PC-3 (cell line): Measurements from ENCODE around the gene SIPA1L2. TPM values are rescaled to one million over a fixed set of nuclear protein-coding genes. Genes with fewer than 3 reads are reported as not detected.

Experiments used
- ATAC-seq: fragments of 200-7000 bp; cut with Tn5 transposase; 2 replicates; pipeline ENCODE4 v1.9.1; 2020; ENCODE audit warnings: mild to moderate bottlenecking, moderate library complexity
- BruUV-seq: library from RNA; stranded (reverse); fragments of 400-500 nt; replicated peaks from 2 replicates; lab custom pipeline; 2021; lab: Mats Ljungman, UMichigan
- CTCF ChIA-PET: fragments of 300-600 bp; sonication (Branson Sonifier 250); formaldehyde crosslinking; loops from one replicate; lab custom pipeline; 2022; ENCODE audit warnings: antibody characterized with exemption; lab: Charles Lee
- POLR2A ChIA-PET: fragments of 300-600 bp; sonication (Branson Sonifier 250); formaldehyde crosslinking; loops from one replicate; lab custom pipeline; 2022; ENCODE audit warnings: antibody characterized with exemption; ENCODE audit not compliant: unreplicated experiment; lab: Charles Lee
- DNase-seq: peaks from one replicate; pipeline ENCODE4 v3.0.0-alpha.2; 2015
- H2AFZ ChIP-seq: fragments of 300-600 bp; sonication (generic); 2 replicates; pipeline ENCODE4 v1.6.0; 2016; ENCODE audit warnings: antibody characterized with exemption, low read length
- H3F3A ChIP-seq: fragments of 300-600 bp; sonication (generic); one replicate; pipeline ENCODE4 v1.6.0; 2017; ENCODE audit warnings: antibody characterized with exemption, low read length, control low read depth, mild to moderate bottlenecking; ENCODE audit not compliant: unreplicated experiment
- H3K27ac ChIP-seq: fragments of 300-600 bp; sonication (generic); 2 replicates; pipeline ENCODE4 v1.5.1; 2016; ENCODE audit warnings: mild to moderate bottlenecking, low read length
- H3K27me3 ChIP-seq: fragments of 300-600 bp; sonication (generic); 2 replicates; pipeline ENCODE4 v1.6.1; 2016; ENCODE audit warnings: low read length, mixed read lengths
- H3K36me3 ChIP-seq: fragments of 300-600 bp; sonication (generic); 2 replicates; pipeline ENCODE4 v1.6.1; 2016; ENCODE audit warnings: low read depth, mixed run types, low read length, mixed read lengths
- H3K4me1 ChIP-seq: fragments of 300-600 bp; sonication (generic); 2 replicates; pipeline ENCODE4 v1.5.1; 2016; ENCODE audit warnings: low read length; ENCODE audit not compliant: insufficient read depth
- H3K4me2 ChIP-seq: fragments of 300-600 bp; sonication (generic); 2 replicates; pipeline ENCODE4 v1.6.0; 2016; ENCODE audit warnings: low read length
- H3K4me3 ChIP-seq: fragments of 300-600 bp; sonication (generic); 2 replicates; pipeline ENCODE4 v1.5.1; 2016; ENCODE audit warnings: mild to moderate bottlenecking, low read length, mixed read lengths
- H3K79me2 ChIP-seq: fragments of 300-600 bp; sonication (generic); 2 replicates; pipeline ENCODE4 v1.6.1; 2017; ENCODE audit warnings: low read length, mixed read lengths
- H3K9ac ChIP-seq: fragments of 300-600 bp; sonication (generic); 2 replicates; pipeline ENCODE4 v1.6.0; 2016; ENCODE audit warnings: mild to moderate bottlenecking, low read length
- H3K9me2 ChIP-seq: fragments of 300-600 bp; sonication (generic); replicated peaks from 2 replicates; pipeline ENCODE4 v1.6.1; 2016; ENCODE audit warnings: mixed run types, low read length, mixed read lengths
- H3K9me3 ChIP-seq: fragments of 300-600 bp; sonication (generic); 2 replicates; pipeline ENCODE4 v1.6.1; 2016; ENCODE audit warnings: low read length, mixed read lengths
- H4K20me1 ChIP-seq: fragments of 300-600 bp; sonication (generic); 2 replicates; pipeline ENCODE4 v1.6.1; 2016; ENCODE audit warnings: low read length, mixed read lengths
- EZH2 ChIP-seq: fragments of 300-600 bp; sonication (generic); IDR thresholded peaks from one replicate; pipeline ENCODE4 v1.6.1; 2017; ENCODE audit warnings: antibody characterized with exemption, mild to moderate bottlenecking, low read length; ENCODE audit not compliant: unreplicated experiment
- EZH2phosphoT487 ChIP-seq: fragments of 300-600 bp; sonication (generic); IDR thresholded peaks from 2 replicates; pipeline ENCODE4 v1.6.1; 2018; ENCODE audit warnings: mild to moderate bottlenecking, antibody characterized with exemption, low read length, borderline replicate concordance
- intact Hi-C: fragments of 100-400 bp; cut with micrococcal nuclease; formaldehyde crosslinking; loops from 2 replicates; pipeline ENCODE4 v1.9.0; 2023
- total RNA-seq: library from RNA; depleted of rRNA; stranded (reverse); fragments of >200 nt; gene quantifications from 2 replicates; pipeline ENCODE4 v1.2.3, GENCODE V29; 2014
- TF ChIP-seq, protein P1 (sequence below): fragments of 300-600 bp; sonication (generic); conservative IDR thresholded peaks from 2 replicates; pipeline ENCODE4 v1.5.1; 2017; ENCODE audit warnings: antibody characterized with exemption, low read depth, mild to moderate bottlenecking, low read length

The SIPA1L2 gene
- total RNA-seq, 1 experiment from 2014 or later = 9.8 TPM

DNA sequence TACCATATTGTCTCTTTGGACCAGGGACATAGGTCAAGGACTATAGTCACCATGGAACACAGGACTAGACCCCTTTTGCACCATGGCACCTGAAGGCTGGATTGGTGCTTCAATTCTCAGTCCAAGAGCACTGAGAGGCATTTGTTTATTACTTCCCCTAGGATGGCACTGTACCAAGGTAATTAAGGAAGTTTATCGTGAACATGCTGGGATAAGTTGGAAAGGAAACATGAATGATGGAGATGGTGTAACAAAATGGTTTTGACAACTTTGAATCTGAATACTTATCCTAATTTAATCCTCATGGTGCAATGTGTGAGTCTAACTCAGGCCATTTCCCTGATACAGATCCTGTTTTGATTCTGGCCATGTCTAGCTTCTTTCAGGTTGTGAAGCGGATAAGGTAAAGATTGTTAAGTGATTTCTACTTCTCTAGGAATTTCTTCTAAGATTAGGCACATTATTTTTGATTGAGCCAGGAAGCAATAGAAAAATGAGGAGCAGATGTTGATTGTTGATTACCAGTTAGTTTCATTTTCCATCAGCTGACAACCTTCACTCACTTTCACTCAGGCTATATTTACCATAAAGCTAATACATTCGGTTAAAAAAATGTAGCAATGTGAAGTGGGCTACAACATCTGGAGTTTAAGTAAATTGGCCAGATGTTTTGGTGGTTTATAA, 37.3 kb upstream of the SIPA1L2 start:
- TF ChIP-seq EZH2 = no peak
- TF ChIP-seq, protein P1, sequence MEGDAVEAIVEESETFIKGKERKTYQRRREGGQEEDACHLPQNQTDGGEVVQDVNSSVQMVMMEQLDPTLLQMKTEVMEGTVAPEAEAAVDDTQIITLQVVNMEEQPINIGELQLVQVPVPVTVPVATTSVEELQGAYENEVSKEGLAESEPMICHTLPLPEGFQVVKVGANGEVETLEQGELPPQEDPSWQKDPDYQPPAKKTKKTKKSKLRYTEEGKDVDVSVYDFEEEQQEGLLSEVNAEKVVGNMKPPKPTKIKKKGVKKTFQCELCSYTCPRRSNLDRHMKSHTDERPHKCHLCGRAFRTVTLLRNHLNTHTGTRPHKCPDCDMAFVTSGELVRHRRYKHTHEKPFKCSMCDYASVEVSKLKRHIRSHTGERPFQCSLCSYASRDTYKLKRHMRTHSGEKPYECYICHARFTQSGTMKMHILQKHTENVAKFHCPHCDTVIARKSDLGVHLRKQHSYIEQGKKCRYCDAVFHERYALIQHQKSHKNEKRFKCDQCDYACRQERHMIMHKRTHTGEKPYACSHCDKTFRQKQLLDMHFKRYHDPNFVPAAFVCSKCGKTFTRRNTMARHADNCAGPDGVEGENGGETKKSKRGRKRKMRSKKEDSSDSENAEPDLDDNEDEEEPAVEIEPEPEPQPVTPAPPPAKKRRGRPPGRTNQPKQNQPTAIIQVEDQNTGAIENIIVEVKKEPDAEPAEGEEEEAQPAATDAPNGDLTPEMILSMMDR = no peak
- no peak for TF ChIP-seq EZH2phosphoT487
- H3K36me3 ChIP-seq = no peaks in the 10 kb centered on the region
- BruUV-seq = no TSS peak
- H3K9ac ChIP-seq = no peak overlapping the region
- H3K27ac ChIP-seq = no peak overlapping the region
- CTCF ChIA-PET = no interaction called here
- peaks cover 4% of the 10 kb centered on the region for H3F3A ChIP-seq
- H3K9me2 ChIP-seq = no peaks in the 10 kb centered on the region
- ATAC-seq (no peak), DNase-seq (no peak)
- intact Hi-C loops = loop anchor here (10.0 kb wide), 1 partner anchor 98 kb away; no protein-coding TSS in a partner anchor
- H4K20me1 ChIP-seq = no peaks in the 10 kb centered on the region
- no peaks in the 10 kb centered on the region for H3K79me2 ChIP-seq
- peaks cover 21% of the 10 kb centered on the region for H3K4me1 ChIP-seq
- no peak overlapping the region for H3K4me2 ChIP-seq
- H3K4me3 ChIP-seq = no peak overlapping the region
- H3K27me3 ChIP-seq = no peaks in the 10 kb centered on the region
- no peaks in the 10 kb centered on the region for H3K9me3 ChIP-seq
- POLR2A ChIA-PET = no interaction called here
- H2AFZ ChIP-seq = no peak overlapping the region

GRCh38 chr1:232664844-232665777, 35.2 kb upstream of the SIPA1L2 start:
- Histone ChIP-seq H3K4me2 (peak overlapping the region; percentile 71), H4K20me1 (no peaks in the 10 kb centered on the region), H3K4me3 (0 out of 2 replicates have a peak overlapping the region, but pooled peaks have one; percentile 3), H3K9me3 (no peaks in the 10 kb centered on the region), H2AFZ (no peak overlapping the region), H3K27me3 (no peaks in the 10 kb centered on the region), H3K36me3 (no peaks in the 10 kb centered on the region), H3K9me2 (no peaks in the 10 kb centered on the region), H3K4me1 (peaks cover 21% of the 10 kb centered on the region), H3K27ac (peak overlapping the region; percentile 72), H3K9ac (no peak overlapping the region), H3F3A (peaks cover 4% of the 10 kb centered on the region), H3K79me2 (no peaks in the 10 kb centered on the region)
- ChIA-PET CTCF (no interaction called here), POLR2A (interaction anchor here (0.8 kb wide), 1 partner anchor 448 kb away, joined by 5 read pairs; no protein-coding TSS in a partner anchor)
- peak; percentile 68 for DNase-seq
- BruUV-seq = no TSS peak
- intact Hi-C loops = loop anchor here (1.0 to 10.0 kb wide), 4 partner anchors 13 to 285 kb away; partner anchors contain the start of gene NTPCR
- ATAC-seq = peak; percentile 81
- no peak for TF ChIP-seq EZH2
- TF ChIP-seq EZH2phosphoT487 = no peak
- TF ChIP-seq, protein P1 = no peak
